ENCODE results near the gene GPHA2.

Gene GPHA2

DNA sequence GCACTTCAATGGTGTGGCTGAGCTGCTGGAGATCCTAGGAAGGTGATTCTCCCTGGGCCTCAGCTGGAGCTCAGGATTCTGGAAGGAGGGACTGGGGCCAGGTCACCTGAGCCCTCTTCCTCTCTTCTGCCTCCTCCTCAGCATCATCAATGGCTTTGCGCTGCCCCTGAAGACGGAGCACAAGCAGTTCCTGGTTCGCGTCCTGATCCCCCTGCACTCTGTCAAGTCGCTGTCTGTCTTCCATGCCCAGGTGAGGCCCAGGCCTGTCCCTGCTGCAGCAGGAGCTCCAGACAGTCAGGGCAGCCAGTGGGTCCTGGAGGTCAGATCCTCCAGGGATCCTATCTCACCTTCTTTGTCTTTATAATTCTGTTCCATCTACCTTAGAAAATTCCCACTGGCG, 5.4 kb downstream of the GPHA2 start:
- no peak for DNase-seq (ENCODE audit: low read depth in 2 of 2)

DNA sequence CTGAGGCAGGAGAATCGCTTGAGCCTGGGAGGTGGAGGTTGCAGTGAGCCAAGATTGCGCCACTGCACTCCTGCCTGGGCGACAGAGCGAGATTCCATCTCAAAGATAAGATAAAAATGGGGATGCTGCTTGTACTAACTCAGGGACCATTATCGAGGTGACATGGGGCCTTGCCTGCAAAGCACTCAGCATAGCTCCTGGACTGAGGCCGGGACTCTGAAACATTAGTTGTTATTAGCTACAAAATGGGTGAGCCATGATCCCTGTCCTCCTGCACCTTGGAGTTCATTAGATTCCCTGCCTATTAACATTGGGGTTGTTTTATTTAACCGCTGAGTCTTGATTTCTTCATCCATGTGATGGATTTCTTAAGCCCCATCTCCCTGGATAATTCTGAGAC, 6.1 kb downstream of the GPHA2 start:
- no peak for DNase-seq (ENCODE audit: low read depth in 2 of 2)

DNA sequence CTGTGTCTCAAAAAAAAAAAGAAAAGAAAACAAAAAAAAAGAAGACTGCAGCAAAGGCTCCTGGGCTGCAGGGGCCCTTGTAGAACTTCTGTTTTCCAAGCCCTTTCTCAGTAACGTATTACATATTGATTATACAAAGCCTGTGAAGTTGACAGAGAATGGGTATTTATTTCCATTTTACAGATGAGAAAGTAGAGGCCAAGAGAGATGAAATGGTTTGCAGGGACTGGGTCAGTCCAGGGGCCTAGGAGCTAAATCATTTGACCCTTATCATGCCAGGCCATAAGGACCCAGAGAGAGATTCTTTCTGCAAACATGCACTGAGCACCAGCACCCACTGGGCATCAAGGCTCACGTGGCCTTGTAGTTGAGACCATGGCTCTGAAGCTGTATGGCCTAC, 6.7 kb downstream of the GPHA2 start:
- no peak for DNase-seq (ENCODE audit: low read depth in 2 of 2)

DNA sequence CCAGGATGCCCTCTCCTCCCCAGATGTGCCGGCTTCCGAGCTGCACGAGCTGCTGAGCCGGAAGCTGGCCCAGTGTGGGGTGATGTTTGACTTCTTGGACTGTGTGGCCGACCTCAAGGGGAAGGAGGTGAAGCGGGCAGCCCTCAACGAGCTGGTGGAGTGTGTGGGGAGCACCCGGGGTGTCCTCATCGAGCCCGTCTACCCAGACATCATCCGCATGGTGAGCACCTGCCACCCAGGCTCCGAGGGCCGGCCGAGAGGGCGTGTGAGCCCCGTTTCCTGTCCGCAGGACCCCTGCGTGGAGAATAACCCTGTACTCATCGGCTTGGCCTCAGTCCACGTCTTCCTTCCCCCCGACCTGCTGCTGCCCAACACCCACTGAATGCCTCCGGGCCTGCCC, 9.0 kb downstream of the GPHA2 start:
- no peak for DNase-seq (ENCODE audit: low read depth in 2 of 2)

DNA sequence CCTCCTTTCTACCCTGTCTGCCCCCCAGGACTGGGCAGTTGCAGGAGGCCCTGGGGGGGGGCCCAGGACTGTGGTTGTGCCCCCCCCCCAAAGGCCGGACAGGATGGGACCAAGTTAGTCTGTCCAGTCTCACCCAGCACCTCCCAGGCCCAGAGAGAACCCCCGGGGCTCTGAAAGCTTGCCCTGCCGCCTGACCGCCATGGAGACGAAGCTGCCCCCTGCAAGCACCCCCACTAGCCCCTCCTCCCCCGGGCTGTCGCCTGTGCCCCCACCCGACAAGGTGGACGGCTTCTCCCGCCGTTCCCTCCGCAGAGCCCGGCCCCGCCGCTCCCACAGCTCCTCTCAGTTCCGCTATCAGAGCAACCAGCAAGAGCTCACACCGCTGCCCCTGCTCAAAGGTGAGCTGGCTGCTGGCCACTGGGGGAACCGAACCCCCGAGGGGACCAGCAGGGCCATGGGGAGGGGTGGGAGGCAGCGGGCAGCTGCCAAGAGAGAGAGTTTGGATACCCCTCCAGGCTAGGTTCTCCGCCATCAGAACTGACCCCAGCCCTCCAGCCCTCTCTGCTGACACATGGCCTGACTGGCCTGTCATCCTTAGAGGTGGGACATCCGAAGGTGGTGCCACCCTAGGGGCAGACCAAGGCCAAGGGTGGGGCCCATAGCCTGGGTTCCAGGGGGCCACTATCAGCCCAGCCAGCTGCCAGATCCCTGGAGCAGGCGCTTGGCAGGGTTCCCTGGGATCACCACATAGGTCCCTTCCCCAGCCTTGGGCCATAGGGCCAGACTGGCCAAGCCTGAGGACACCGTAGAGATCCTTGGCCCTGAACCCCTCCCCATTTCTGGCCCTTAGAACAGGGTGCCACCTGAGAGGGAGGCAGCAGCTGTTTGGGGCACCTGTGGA, 9.9 kb downstream of the GPHA2 start:
- no peak for DNase-seq (ENCODE audit: low read depth in 2 of 2)

DNA sequence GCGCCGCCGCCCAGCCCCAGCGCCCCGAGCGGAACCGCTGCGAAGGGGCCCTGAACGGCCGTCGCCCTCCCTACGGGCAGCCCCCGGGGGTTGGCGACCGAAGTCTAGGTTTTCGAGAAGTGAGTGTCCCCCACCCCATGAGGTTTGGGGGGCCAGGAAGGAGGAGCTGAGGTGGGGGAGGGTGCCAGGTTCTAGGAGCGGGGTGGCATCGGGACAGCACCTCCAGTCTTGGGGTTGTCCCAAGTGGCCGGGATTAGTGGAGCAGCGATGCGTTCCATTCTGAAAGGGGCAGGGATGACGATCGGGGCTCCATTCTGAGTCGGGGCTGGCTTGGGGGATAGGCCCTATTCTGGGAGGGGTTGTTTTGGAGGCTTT, 10.8 kb downstream of the GPHA2 start:
- DNase-seq (ENCODE audit: low read depth in 2 of 2) = no peak

DNA sequence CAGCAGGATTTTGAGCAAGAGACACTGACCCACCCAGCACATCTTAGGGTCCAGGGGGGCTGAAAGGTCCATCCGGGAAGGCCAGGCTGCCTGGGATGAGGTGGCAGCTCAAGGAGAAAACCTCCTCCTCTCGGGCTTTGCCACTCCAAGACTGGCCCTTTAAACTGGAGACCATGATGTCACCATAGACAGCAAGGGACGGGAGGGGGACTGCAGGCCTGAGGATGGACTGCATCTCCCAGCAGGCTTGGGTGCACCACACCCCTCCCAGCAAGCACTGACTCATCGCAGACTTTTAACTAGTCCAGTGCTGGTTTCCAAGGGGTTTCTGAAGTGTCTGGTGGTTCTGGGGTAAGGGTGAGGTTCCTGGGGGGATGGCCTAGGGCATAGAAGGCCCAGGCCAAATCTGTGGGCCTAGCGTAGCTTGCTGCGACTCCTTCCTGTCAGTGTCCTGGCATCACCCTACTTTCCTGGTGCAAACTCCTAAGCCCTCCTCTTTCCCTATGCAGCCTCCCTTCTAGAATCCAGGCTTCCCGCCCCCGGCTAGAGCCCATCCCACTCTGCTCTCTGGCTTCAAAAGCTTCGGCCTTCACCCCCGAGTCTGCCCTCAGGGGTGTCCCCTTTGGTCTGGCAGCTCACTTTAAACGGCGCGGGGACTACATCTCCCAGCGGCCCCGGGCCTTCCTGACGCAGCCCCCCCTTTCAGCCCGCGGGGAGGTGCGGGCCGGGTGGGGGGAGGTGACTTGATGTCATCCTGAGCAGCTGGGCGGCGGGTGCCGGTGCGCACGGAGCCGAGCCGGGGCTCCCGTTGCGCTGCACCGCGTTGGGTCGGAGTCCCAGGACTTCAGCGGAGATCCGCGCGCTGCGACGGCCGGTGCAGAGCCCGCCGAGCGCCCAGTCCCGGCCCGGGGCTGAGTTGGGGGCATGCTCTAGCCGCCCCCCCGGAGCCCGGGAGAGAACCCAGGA, 11.5 kb downstream of the GPHA2 start, which contains the start of gene PPP2R5B:
PPP2R5B (plus strand) TSS at position 746 of the 966 bp plus-strand sequence. CDS start 1,046 bp downstream, outside the sequence.
- peak; percentile 82 to 85 for DNase-seq (ENCODE audit: low read depth in 2 of 2)

DNA sequence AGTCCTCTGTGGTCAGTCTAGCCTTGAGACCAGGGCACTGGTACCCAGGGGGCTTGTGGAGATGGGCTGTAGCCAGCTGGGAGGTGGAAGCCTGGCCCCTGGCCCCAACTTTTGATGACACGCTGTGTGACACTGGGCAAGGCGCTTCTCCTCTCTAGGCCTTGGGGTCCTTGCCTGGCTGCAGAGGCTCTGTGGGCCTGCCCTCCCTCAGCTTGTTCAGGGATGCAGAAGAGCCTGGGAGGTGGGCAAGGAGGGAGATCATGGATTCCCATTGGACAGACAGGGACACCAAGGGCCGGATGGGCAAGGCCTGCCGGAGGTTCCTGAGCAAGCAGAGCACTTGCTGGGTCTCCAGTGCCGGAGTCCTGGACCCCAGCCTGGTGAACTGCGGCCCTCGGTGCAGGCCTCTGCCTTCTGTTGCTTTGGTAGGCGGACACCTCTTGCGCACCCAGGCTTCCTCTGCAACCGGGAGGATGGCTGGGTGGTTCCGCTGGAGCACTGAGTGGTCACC, 12.5 kb downstream of the GPHA2 start:
- no peak for DNase-seq (ENCODE audit: low read depth in 2 of 2)

DNA sequence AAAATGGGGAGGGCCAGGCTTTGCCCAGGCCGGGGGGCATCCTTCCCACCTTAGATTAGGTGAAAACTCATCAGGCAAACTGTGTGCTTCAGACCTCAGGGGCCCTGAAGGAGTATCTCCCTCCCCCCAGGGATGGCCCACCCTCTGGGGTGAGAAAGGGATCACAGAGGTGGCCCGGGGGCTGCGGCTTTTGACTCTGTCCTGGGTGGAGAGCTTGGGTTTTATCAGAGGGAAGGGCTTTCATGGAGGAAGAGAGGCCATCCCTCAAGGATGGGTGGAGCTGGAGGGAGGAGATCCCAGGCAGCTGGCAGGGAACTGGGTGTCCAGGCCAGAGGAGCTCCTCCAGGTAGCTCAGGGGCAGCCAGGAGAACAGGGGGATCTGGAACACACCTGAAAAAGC, 14.3 kb downstream of the GPHA2 start:
- no peak for DNase-seq (ENCODE audit: low read depth in 2 of 2)

DNA sequence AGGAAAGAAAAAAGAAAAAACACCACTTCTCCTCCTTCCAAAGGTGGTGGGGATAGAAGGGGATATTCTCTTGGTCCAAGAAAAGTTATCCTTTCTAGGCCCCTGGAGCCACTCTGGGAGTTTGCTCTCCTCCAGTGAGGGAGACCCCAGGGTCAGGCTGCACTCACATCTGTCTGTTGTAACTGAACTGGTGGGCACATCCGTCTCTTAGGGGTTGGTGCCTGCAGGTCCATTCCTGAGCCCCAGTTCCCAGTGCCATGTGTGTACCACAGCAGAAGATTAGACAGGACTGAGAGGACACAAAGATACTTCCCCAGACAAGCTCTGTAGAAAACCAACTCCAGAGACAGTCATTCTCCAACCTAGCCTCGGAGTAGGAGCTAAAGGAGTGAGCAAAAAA, 15.6 kb downstream of the GPHA2 start:
- DNase-seq (ENCODE audit: low read depth in 2 of 2) = no peak

DNA sequence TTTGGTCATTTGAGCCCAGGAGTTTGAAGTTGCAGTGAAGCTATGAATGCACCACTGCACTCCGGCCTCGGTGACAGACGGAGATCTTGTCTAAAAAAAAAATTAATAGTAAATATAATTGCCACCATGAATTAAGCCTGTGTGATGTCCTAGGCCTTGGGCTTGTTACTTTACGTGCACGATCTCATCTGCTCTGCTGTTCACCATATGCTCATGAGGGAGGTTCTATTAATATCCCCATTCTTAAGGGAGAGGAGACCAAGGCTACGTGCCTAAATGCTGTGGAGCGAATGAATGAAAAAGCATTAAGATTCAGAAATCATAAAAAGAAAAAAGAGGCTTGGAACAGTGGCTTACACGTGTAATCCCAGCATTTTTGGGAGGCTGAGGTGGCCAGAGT, 16.1 kb downstream of the GPHA2 start:
- no peak for DNase-seq (ENCODE audit: low read depth in 2 of 2)

DNA sequence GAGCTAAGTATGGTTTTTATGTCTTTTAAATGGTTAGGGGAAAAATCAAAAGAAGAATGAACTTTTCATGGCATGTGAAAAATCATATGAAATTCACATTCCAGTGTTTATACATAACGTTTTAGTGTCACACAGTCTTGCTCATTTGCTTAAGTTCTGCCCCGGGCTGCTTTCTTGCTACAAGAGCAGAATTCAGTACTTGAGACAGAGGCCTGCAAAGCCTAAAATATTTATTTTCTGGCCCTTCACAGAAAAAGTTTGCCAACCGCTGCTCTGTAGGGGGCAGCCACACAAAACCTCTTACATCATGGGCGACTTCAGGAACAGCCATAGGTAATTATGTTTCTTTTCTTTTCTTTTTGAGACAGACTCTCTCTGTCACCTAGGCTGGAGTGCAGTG, 17.7 kb downstream of the GPHA2 start:
- DNase-seq (ENCODE audit: low read depth in 2 of 2) = no peak

DNA sequence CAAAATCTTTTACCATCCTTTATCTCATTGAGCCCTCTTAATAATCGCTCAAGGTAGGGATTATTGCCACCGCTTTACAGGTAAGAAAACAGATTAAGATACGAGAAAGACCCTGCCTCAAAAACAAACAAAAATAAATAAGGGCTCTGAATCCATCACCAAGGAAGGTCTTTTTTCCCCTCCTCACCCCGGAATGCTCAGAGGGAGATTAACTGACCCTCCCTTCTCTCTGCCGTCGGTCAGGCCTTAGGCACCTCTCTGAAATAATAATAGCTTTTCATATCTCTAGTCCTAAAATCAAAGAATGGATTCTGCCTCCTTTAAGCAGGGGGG, 18.1 kb downstream of the GPHA2 start:
- DNase-seq (ENCODE audit: low read depth in 2 of 2) = no peak

DNA sequence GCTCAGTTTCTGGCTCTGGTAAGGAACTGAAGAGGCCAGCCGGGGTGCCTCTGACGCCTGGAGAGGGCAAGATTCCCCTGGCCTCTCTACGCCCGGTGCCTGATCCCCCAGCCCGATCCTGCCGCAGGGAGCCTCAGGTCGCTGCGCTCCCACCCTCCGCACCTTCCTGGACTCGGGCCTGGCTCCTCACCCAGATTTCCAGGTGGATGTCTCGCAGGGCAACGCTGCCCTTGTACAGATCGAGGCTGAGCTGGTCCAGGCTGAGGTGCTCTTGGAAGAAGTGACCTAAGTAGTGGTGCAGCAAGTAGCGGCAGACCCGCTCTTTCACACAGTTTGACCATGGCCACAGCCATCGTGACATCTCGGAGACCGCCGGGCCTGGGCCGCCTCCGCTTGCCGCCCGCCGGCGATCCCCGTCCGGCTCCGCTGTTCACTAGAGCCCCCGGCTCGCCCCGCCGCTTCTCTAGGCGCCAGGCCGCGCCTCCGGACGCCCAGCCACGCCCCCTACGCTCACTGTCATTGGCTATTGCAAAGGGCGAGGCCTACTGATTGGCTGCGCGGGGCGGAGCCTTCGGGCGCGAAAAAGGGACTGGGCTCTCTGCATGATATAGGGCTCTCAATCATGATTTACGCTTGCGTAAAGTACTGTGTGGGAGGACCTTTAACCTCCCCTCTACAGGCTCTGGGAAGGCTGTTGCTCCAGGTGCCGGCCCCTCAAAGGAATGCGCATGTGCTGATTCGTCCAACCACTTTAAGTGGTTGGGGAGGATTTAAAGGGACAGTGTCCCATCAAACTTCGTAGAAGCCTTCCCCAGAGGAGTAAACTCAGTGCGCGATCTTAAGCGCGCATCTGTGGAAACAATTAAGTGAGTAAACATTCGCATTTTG, 18.7 kb downstream of the GPHA2 start, which contains the start of gene ATG2A:
ATG2A (minus strand) TSS at position 435 of the 888 bp plus-strand sequence; CDS start at position 361, 74 bp downstream.
- peak; percentile 98 for DNase-seq (ENCODE audit: low read depth in 2 of 2)

DNA sequence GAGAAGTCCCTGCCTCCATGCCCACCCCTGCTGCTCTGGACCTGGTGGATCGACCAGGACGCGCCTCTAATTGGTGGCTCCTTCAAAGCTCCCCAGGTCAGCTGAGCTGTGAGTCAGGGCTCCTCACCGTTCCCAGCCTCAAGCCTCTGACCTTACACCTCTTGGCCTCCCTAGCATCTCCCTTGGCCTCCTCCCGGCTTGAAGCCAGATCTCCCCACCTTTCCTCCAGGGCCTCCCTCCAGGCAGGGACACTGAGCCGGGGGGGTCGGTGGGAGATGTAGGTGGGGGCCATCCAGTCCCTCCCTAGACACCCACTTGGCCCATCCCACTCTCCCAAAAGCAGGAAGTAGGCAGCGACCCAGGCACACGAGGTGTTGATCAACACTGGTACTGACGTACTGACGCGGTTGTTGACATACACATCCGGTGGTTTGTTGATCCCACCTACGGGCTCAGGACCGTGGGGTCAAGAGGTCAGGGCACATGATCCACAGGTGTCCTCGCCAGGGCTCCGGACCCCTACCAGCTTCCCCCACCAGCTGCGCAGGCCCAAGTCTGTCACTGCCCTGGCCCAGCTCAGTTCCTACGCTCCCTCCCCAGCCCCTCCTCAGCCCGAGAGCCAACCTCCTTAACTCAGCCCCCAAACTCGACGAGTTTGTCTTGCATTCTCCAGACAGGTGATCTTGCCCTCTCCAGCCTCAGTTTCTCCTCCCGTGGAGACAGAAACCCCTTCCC, 19.5 kb downstream of the GPHA2 start:
- DNase-seq (ENCODE audit: low read depth in 2 of 2) = no peak

DNA sequence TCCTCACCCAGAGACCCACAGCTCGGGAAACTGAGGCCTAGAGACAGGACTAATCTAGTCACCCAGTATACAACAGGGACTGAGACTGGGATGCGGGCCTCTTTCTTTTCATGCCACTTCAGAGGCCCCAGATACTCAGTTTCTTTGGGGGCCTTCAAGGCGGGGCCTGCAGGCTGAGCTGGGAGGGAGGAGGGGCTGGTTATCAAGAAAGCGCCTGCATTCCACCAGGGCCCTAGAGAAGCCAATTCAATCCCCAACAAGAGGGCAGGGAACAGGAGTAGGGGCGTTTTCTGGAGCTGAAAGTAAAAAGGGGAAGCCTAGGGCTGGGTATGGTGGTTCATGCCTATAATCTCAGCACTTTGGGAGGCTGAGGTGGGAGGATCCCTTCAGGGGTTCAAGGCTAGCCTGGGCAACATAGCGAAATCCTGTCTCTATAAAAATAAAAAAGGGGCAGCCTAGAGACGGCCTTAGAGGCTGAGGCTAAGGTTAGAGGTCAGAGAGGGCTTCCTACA, 20.3 kb downstream of the GPHA2 start:
- DNase-seq (ENCODE audit: low read depth in 2 of 2) = no peak

DNA sequence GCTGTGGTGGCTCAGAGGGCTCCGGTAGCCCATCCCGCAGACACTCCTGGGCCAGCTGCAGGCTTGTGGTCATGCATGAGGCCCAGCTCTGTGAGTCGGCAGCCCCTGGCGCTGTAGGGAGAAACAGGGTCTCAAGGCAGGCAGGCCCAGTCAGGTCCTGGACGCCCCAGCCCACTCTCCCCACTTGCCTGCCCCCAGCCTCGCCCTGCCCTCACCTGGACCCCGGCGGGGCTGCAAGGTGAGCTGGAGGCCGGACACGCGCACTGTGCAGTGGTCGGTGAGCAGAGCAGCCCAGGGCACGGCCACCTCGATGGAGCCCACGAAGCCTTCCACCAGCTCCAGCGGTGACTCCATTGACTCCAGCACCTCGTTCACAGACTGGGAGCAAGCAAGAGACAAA, 21.6 kb downstream of the GPHA2 start:
- DNase-seq (ENCODE audit: low read depth in 2 of 2) = no peak

DNA sequence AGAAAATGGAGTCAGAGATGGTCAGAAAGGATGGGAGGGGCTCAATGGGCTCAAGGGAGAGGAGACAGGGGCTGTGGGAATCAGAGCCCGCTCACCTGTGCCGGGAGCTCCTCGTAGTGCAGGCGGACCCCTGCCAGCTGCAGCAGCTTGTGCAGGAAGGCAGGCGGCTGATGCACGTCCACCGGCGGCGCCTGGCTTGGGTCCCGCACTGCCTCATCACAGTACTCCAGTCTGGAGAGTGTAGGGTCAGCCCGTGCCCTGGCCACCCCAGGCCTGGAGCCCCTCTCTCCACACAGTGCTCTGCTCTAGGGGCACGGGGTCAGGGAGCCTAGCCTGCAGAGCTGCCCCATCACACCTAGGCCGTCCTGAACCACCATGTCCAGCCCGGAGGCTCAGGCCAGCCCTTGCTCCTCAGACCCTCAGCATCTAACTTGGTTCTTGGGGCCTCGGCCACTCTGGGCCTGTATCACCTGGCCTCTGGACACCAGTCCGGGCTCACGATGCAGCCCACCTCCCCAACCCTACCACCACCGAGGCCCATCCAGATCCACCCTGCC, 22.4 kb downstream of the GPHA2 start:
- no peak for DNase-seq (ENCODE audit: low read depth in 2 of 2)

DNA sequence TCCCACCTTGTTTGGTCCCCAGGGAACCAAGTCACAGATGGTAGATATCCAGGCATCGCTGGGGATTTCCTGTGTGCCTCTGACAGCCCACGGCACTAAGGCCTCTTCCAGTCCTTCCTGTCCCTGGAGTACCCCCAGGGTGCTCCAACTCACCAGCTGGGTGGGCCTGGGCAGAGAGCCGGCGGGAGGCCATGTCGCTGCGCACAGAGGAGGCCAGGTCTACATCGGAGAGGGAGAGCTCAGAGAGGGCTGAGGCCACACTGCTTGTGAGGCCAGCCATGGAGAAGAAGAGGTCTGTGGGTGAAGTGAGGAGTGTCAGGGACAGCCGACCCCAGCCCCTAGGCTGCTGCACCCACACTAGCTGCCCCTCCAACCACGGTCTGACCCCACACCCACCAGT, 24.0 kb downstream of the GPHA2 start:
- no peak for DNase-seq (ENCODE audit: low read depth in 2 of 2)

DNA sequence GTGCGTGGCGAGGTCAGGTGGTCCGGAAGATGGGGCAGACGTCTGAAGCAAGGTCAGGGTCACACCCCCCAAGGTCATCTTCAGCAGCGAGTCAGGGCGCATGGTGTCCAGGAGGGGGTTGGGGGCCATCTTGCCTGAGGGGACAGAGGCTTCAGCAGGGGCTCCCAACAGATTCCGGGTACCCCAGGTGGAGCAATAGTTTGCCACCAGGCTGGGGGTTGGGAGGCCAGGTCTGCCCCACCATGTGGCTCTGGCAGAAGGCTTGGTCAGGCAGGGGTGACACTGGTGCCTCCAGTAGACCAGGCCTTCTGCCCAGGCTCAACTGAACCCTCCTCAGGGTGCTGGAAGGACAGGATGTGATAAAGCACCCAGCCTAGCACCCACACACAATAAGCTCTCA, 24.6 kb downstream of the GPHA2 start:
- DNase-seq (ENCODE audit: low read depth in 2 of 2) = no peak
